ENCODE results near the gene LCA5.
"Not testable (repeated sequence)": the region's sequence is repeated elsewhere in the genome, so short reads cannot be mapped to it uniquely, and the experiment has no call there.

Gene LCA5

DNA sequence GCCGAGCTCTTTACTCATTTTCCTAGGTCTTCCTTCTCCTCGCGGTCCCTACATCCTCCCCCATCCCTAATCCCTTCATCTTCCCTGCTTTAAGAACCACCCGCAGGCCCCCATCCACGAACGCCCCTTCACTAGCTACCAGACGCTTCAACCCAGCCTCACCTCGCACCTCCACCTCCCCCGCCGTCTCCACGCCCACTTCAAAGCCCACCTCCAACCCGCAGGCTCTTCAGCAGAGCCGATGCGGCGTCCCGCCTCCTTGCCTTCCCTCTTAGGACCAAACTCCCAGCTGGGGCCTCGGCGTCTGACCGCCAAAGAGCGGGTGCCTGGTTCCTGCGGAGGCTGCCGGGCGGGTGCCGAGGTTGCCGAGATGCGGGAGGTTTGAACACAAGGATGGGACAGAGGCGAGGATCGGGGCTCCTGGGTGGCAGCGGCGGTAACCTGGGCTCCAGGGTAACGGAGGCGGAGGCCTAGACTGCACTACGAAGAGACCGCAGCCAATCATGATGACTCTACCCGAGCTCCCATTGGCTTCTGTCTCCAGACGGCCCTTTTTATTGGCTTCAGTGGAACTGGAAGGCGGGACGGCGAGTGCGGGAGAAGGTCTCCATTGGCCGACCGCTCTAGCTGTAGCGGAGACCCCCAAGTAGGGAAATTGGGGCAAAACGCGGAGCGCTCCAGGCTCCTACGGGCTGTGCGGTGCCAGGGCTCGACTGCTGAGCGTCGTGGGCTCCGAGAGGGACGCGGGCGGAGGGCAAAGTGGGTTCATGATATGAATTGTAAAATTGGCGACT, at the start of gene LCA5:
LCA5 (minus strand) TSS at position 477 of the 794 bp plus-strand sequence. CDS start 18,536 bp downstream, outside the sequence.
- Histone ChIP-seq H3K4me1 (ENCODE audit: insufficient read depth, low read length) (peaks cover 8% of the 10 kb centered on the region; the same call in 1 of the 2 replicates), H3K27ac (ENCODE audit: low read length) (no peak within 1 kb of the TSS), H3K9me3 (ENCODE audit: insufficient read depth, low read depth, low read length) (no peaks in the 10 kb centered on the region), H3K27me3 (ENCODE audit: insufficient read depth, low read length) (no peaks in the 10 kb centered on the region), H3K4me3 (ENCODE audit: low read length) (peak within 1 kb of the TSS; percentile 96), H3K36me3 (ENCODE audit: insufficient read depth, low read depth, low read length) (0 out of 2 replicates have a peak, but pooled peaks cover 3% of the 10 kb centered on the region), H3K9ac (ENCODE audit: low read depth, low read length) (peak within 1 kb of the TSS; percentile 83)

DNA sequence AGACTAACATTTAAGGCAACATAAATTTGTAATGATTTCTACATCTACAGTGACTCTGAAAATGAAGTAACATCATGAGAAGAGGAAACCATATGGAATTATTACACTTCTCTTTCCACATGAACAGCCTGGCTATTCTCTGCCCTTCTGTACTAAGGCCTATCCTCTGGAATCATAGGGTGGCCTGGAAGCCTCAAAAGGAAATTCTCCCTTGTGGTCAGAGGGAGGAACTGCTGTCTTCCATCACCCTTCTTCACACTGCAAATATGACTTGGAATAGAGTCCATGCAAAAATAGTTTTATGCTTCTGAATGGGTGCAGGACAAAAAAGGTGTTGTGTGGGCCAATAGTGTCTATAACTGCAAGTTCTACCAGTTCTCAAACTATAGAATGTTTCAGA, 49.3 kb upstream of the LCA5 start:
- H3K27me3 ChIP-seq (ENCODE audit: insufficient read depth, low read length) = no peaks in the 10 kb centered on the region
- H3K9ac ChIP-seq (ENCODE audit: low read depth, low read length) = no peak overlapping the region
- H3K4me1 ChIP-seq (ENCODE audit: insufficient read depth, low read length) = no peaks in the 10 kb centered on the region
- H3K9me3 ChIP-seq (ENCODE audit: insufficient read depth, low read depth, low read length) = no peaks in the 10 kb centered on the region
- H3K4me3 ChIP-seq (ENCODE audit: low read length) = no peak overlapping the region
- H3K27ac ChIP-seq (ENCODE audit: low read length) = no peak overlapping the region
- H3K36me3 ChIP-seq (ENCODE audit: insufficient read depth, low read depth, low read length) = no peaks in the 10 kb centered on the region

DNA sequence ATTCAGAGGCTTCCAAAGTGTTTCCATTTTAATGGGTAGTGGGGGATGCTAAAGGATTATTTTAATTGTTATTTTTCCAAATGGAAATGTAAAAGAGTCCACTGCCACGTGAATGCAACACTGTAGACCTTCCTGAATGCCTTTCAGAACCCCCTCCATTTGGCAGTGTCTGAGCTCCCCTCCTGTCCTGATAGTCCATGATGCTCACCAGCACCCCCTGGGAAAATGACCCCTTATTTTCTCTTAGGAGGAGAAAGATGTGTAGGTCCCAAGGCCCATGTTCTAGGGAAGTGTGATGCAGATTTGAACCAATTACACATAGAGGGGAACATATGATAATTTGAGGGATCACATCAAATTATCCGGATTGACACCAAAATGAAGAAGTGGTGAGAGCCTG, 47.1 kb upstream of the LCA5 start:
- no peaks in the 10 kb centered on the region for H3K9me3 ChIP-seq (ENCODE audit: insufficient read depth, low read depth, low read length)
- H3K27ac ChIP-seq (ENCODE audit: low read length) = no peak overlapping the region
- H3K4me1 ChIP-seq (ENCODE audit: insufficient read depth, low read length) = no peaks in the 10 kb centered on the region
- no peaks in the 10 kb centered on the region for H3K36me3 ChIP-seq (ENCODE audit: insufficient read depth, low read depth, low read length)
- no peaks in the 10 kb centered on the region for H3K27me3 ChIP-seq (ENCODE audit: insufficient read depth, low read length)
- H3K4me3 ChIP-seq (ENCODE audit: low read length) = no peak overlapping the region
- H3K9ac ChIP-seq (ENCODE audit: low read depth, low read length) = no peak overlapping the region

DNA sequence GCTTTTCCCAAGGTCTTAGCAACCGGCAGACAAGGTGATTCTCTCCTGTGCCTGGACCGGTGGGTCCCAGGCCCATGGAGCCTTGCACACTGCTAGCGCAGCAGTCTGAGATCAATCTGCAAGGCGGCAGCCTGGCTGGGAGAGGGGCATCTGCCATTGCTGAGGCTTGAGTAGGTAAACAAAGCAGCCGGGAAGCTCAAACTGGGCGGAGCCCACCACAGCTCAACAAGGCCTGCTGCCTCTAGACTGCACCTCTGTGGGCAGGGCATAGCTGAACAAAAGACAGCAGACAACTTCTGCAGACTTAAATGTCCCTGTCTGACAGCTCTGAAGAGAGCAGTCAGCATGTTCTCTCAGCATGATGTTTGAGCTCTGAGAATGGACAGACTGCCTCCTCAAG, 40.7 kb upstream of the LCA5 start:
- peaks cover 20% of the 10 kb centered on the region for H3K4me1 ChIP-seq (ENCODE audit: insufficient read depth, low read length)
- H3K4me3 ChIP-seq (ENCODE audit: low read length); H3K9me3 ChIP-seq (ENCODE audit: insufficient read depth, low read depth, low read length): not testable (repeated sequence)

DNA sequence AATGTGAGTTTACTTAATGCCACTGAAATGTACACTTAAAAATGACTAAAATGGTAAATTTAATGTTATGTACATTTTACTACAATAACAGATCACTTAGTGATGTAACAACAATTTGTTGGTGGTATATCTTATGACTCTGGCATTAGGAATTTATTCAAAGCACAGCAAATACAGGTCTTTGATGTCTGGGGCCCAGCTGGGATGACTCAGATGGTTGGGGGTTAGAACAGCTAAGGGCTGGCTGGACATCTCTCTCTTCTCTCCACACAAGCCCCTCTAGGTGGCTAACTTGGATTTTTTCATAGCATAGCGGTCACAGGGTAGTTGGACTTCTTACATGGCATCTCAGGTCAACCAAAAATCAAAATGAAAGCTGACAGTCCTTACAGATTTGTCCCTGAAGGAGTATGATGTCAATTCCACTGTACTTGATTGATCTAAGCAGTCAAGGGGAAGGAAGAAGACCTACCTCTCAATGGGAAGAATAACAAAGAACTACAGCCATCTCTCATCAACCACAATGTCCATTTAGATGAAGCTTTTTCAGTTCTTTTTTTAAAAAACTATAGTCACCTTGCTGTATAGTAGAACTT, 37.5 kb upstream of the LCA5 start:
- Histone ChIP-seq H3K27me3 (ENCODE audit: insufficient read depth, low read length) (no peaks in the 10 kb centered on the region), H3K4me1 (ENCODE audit: insufficient read depth, low read length) (peaks cover 33% of the 10 kb centered on the region), H3K4me3 (ENCODE audit: low read length) (no peak overlapping the region), H3K9me3 (ENCODE audit: insufficient read depth, low read depth, low read length) (no peaks in the 10 kb centered on the region), H3K27ac (ENCODE audit: low read length) (no peak overlapping the region), H3K9ac (ENCODE audit: low read depth, low read length) (no peak overlapping the region), H3K36me3 (ENCODE audit: insufficient read depth, low read depth, low read length) (no peaks in the 10 kb centered on the region)

More for the DNA sequence above, 40.7 kb upstream of the LCA5 start:
- H3K36me3 ChIP-seq (ENCODE audit: insufficient read depth, low read depth, low read length); H3K9ac ChIP-seq (ENCODE audit: low read depth, low read length); H3K27me3 ChIP-seq (ENCODE audit: insufficient read depth, low read length); H3K27ac ChIP-seq (ENCODE audit: low read length): not testable (repeated sequence)

DNA sequence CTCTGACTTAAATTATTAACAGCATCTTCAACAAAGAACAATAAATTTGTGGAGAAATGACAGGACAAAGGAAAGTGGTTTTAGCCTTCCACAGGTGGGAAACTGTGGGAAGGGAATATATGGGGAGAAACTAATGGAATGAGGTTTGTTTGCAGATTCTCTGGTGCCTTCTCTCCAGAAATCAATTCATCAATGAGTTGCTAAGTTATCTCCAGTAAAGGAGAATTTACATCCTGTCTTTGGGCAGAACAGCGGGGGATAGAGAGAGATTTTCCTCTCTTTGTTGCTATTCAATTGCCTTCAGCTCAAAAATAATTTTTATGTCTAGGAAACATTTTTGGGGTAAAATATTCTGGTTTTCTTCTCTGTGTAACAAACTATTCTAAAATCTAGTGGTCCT, 36.9 kb upstream of the LCA5 start:
- Histone ChIP-seq H3K9ac (ENCODE audit: low read depth, low read length) (peak overlapping the region; percentile 29; the same call in 1 of the 2 replicates), H3K9me3 (ENCODE audit: insufficient read depth, low read depth, low read length) (no peaks in the 10 kb centered on the region)

DNA sequence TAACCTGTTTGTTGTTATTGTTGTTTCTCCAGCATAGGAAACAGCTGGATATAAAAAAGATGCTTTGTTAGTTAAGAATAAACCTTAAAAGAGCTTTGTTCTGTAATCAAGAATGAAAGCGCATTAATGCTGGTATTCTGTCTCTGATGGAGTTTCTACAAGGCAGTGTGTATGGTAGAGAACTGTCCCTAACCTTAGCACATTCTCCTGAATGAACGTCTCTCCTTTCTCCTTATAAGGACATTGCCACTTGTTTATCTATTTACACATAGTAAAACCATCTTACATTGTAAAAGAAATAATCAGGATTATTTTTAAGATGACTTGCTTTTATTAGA, 33.8 kb upstream of the LCA5 start:
- no peak overlapping the region for H3K4me3 ChIP-seq (ENCODE audit: low read length)

More for the DNA sequence above, 36.9 kb upstream of the LCA5 start:
- peaks cover 37% of the 10 kb centered on the region for H3K4me1 ChIP-seq (ENCODE audit: insufficient read depth, low read length)
- no peaks in the 10 kb centered on the region for H3K36me3 ChIP-seq (ENCODE audit: insufficient read depth, low read depth, low read length)
- H3K27ac ChIP-seq (ENCODE audit: low read length) = no peak overlapping the region
- H3K27me3 ChIP-seq (ENCODE audit: insufficient read depth, low read length) = no peaks in the 10 kb centered on the region
- peak overlapping the region; percentile 28; the same call in 1 of the 2 replicates for H3K4me3 ChIP-seq (ENCODE audit: low read length)

DNA sequence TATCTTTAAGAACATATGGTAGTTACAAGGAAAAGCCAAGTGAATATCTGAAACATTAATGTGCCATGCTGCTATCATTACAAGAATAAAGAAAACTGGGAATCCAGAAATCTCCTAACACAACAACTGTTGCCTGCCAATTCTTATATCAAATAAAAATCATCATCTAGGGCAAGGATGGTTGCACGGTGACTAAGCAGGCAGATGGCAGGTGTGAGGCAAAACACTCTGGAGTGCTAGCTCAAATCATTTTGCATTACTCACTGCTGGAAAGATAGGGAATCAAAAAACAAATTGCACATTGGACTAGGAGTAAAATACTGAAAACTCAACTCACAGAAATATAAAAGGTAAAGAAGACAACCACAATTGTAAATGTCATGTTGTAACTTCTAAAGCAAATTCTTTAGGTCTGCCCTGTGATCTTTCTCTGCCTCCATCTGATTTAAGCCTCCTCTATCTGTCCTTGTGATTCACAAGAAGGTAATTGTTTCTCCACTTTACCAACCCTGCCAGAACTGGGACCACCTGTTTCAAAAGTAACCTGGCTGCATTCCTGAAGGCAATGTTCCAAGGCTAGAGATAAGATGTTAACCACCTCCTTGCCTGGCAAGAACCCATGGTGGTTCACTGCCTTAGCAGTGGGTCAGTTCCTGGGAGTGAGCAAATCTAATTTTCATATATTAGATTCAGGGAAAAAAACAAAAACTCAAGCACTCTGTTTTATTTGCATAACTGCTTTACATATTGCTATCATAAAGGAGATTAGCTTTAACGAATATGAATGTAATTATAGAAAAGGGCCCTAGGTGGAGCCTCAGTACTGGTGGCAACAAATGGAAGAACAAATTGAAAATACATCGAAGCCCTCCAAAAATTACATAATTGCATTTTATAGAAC, 33.1 kb upstream of the LCA5 start:
- Histone ChIP-seq H3K9ac (ENCODE audit: low read depth, low read length) (peak overlapping the region; percentile 40; the same call in 1 of the 2 replicates), H3K27ac (ENCODE audit: low read length) (peak overlapping the region; percentile 77)

More for the DNA sequence above, 33.8 kb upstream of the LCA5 start:
- no peaks in the 10 kb centered on the region for H3K9me3 ChIP-seq (ENCODE audit: insufficient read depth, low read depth, low read length)
- H3K9ac ChIP-seq (ENCODE audit: low read depth, low read length) = no peak overlapping the region
- peaks cover 41% of the 10 kb centered on the region for H3K4me1 ChIP-seq (ENCODE audit: insufficient read depth, low read length)
- no peak overlapping the region for H3K27ac ChIP-seq (ENCODE audit: low read length)
- H3K36me3 ChIP-seq (ENCODE audit: insufficient read depth, low read depth, low read length) = no peaks in the 10 kb centered on the region
- no peaks in the 10 kb centered on the region for H3K27me3 ChIP-seq (ENCODE audit: insufficient read depth, low read length)

DNA sequence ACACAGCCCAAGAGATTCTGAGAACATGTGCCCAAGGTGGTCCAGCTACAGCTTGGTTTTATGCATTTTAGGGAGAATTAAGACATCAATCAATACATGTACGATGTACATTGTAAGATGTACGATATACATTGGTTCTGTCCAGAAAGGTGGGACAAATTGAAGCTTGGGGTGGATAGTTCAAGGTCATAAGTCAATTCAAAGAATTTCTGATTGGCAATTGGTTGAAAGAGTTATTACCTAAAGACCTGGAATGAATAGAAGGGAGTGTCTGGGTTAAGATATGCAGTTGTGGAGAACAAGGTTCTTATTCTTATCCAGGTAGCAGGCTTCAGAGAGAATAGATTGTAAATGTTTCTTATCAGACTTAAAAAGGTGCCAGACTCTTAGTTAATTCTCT, 31.8 kb upstream of the LCA5 start:
- peaks cover 30% of the 10 kb centered on the region for H3K4me1 ChIP-seq (ENCODE audit: insufficient read depth, low read length)
- H3K27ac ChIP-seq (ENCODE audit: low read length) = no peak overlapping the region
- H3K4me3 ChIP-seq (ENCODE audit: low read length) = no peak overlapping the region
- H3K9ac ChIP-seq (ENCODE audit: low read depth, low read length) = no peak overlapping the region
- no peaks in the 10 kb centered on the region for H3K36me3 ChIP-seq (ENCODE audit: insufficient read depth, low read depth, low read length)
- H3K9me3 ChIP-seq (ENCODE audit: insufficient read depth, low read depth, low read length) = no peaks in the 10 kb centered on the region
- H3K27me3 ChIP-seq (ENCODE audit: insufficient read depth, low read length) = no peaks in the 10 kb centered on the region

More for the DNA sequence above, 33.1 kb upstream of the LCA5 start:
- H3K27me3 ChIP-seq (ENCODE audit: insufficient read depth, low read length) = no peaks in the 10 kb centered on the region
- H3K4me1 ChIP-seq (ENCODE audit: insufficient read depth, low read length) = peaks cover 41% of the 10 kb centered on the region
- peak overlapping the region; percentile 10; the same call in 1 of the 2 replicates for H3K4me3 ChIP-seq (ENCODE audit: low read length)
- no peaks in the 10 kb centered on the region for H3K9me3 ChIP-seq (ENCODE audit: insufficient read depth, low read depth, low read length)
- H3K36me3 ChIP-seq (ENCODE audit: insufficient read depth, low read depth, low read length) = no peaks in the 10 kb centered on the region

DNA sequence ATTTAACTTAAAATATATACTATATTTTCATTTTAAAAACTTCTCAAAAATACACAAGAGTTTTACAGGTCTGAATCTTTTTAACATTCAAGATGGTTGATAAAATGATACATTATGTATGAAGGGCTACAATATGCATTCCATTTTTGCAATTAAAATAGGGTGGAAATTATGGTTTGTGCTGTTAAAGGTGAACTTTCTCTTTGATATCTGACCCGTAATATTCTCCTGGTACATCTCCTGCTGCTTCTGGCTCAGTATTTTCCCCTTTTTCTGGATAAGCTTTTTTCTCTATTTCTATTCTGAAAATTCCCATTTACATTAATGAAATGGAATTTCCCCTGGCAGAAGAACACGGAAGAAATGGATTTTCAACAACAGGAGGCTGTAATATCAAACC, 27.4 kb upstream of the LCA5 start:
- Histone ChIP-seq H3K4me1 (ENCODE audit: insufficient read depth, low read length) (peaks cover 8% of the 10 kb centered on the region), H3K4me3 (ENCODE audit: low read length) (no peak overlapping the region), H3K36me3 (ENCODE audit: insufficient read depth, low read depth, low read length) (no peaks in the 10 kb centered on the region), H3K27ac (ENCODE audit: low read length) (no peak overlapping the region), H3K27me3 (ENCODE audit: insufficient read depth, low read length) (no peaks in the 10 kb centered on the region), H3K9me3 (ENCODE audit: insufficient read depth, low read depth, low read length) (no peaks in the 10 kb centered on the region), H3K9ac (ENCODE audit: low read depth, low read length) (no peak overlapping the region)

DNA sequence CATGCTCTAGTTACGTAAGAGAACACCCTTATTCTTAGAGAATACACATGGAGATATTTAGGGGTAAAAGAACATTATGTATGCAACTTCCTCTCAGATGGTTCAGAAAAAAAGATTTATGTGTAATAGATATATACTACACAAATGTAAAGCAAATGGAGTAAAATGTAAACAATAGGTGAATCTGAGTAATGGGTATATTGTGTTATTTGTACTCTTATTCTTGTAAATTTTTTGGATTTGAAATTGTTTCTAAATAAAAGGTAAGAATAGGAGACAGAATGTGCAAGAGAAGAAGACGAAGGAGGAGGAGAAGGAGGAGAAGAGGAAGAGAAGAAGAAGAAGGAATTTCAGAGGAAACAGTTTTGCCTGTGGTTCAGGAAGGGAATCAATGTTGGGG, 22.5 kb upstream of the LCA5 start:
- Histone ChIP-seq H3K36me3 (ENCODE audit: insufficient read depth, low read depth, low read length) (no peaks in the 10 kb centered on the region), H3K9ac (ENCODE audit: low read depth, low read length) (no peak overlapping the region), H3K9me3 (ENCODE audit: insufficient read depth, low read depth, low read length) (no peaks in the 10 kb centered on the region), H3K4me3 (ENCODE audit: low read length) (no peak overlapping the region), H3K4me1 (ENCODE audit: insufficient read depth, low read length) (no peaks in the 10 kb centered on the region), H3K27ac (ENCODE audit: low read length) (no peak overlapping the region), H3K27me3 (ENCODE audit: insufficient read depth, low read length) (no peaks in the 10 kb centered on the region)
